Stimulated activated CD4-positive, alpha-beta T cell treated with anti-CD3 and anti-CD28 coated beads, Interleukin-4, amount 100 ng/mL, for 4 hours (primary cell): ENCODE data around the gene TUBB2B.
A peak's percentile ranks its signal among the peaks of the same experiment; 100 is the strongest.

ENCODE experiments used
- DNase-seq, 2 experiments: peaks; one replicate each; pipeline ENCODE4 v3.0.0-alpha.2; 2020

Gene TUBB2B

GRCh38 chr6:3232017-3232945, 4.8 kb upstream of the TUBB2B start:
- DNase-seq: no peak

GRCh38 chr6:3231247-3232016, 4.0 kb upstream of the TUBB2B start:
- no peak for DNase-seq

GRCh38 chr6:3230900-3231246, 3.4 kb upstream of the TUBB2B start:
- DNase-seq: no peak

- DNase-seq: no peak
Observed at GRCh38 chr6:3230256-3230882, 2.9 kb upstream of the TUBB2B start.

- DNase-seq: no peak
Observed at GRCh38 chr6:3229566-3230178, 2.2 kb upstream of the TUBB2B start.

- DNase-seq: peak in 1 of 2 experiments; percentile 40
Observed at GRCh38 chr6:3228771-3229565, 1.5 kb upstream of the TUBB2B start.

GRCh38 chr6:3228046-3228671, 706 bp upstream of the TUBB2B start:
- peak in 1 of 2 experiments; percentile 32 for DNase-seq

- DNase-seq: no peak
Observed at GRCh38 chr6:3226481-3227362, 731 bp downstream of the TUBB2B start.

- no peak for DNase-seq
Observed at GRCh38 chr6:3226042-3226441, 1.4 kb downstream of the TUBB2B start.

GRCh38 chr6:3222506-3223038, 4.9 kb downstream of the TUBB2B start:
- DNase-seq: no peak

GRCh38 chr6:3221578-3221977, 5.9 kb downstream of the TUBB2B start:
- DNase-seq: no peak

GRCh38 chr6:3220366-3220765, 7.1 kb downstream of the TUBB2B start:
- DNase-seq: no peak

- no peak for DNase-seq
Observed at GRCh38 chr6:3218266-3218665, 9.2 kb downstream of the TUBB2B start.

- no peak for DNase-seq
Observed at GRCh38 chr6:3217286-3217685, 10.2 kb downstream of the TUBB2B start.

- DNase-seq: no peak
Observed at GRCh38 chr6:3214898-3215297, 12.6 kb downstream of the TUBB2B start.

- no peak for DNase-seq
Observed at GRCh38 chr6:3213334-3213695, 14.1 kb downstream of the TUBB2B start.

- no peak for DNase-seq
Observed at GRCh38 chr6:3212261-3212660, 15.2 kb downstream of the TUBB2B start.

- no peak for DNase-seq
Observed at GRCh38 chr6:3211681-3212080, 15.8 kb downstream of the TUBB2B start.

- DNase-seq: no peak
Observed at GRCh38 chr6:3210024-3210610, 17.3 kb downstream of the TUBB2B start.
